Keratinocyte (primary cell): ENCODE data around the gene CREB3L1. TPM values are rescaled to one million over a fixed set of nuclear protein-coding genes. Genes with fewer than 3 reads are reported as not detected.

ENCODE experiments used
- DNase-seq: peaks from one replicate; pipeline ENCODE4 v3.0.0-alpha.2; 2011; ENCODE audit warnings: low read depth, missing footprints, low spot score
- FAIRE-seq: peaks from 2 replicates; lab custom pipeline; 2011; peaks lifted over from hg19 to GRCh38; lab: Jason Lieb, UNC
- H2AFZ ChIP-seq: 2 replicates; pipeline ENCODE4 v1.6.0; 2012; ENCODE audit warnings: low read length, control low read depth, inconsistent platforms; ENCODE audit not compliant: control insufficient read depth
- H3K27ac ChIP-seq: 2 replicates; pipeline ENCODE4 v1.5.1; 2011; ENCODE audit warnings: low read length; ENCODE audit not compliant: control insufficient read depth, insufficient read depth
- H3K27me3 ChIP-seq: 3 replicates; pipeline ENCODE4 v1.6.0; 2011; ENCODE audit warnings: low read length; ENCODE audit not compliant: control insufficient read depth, insufficient read depth; ENCODE audit errors: extremely low read depth
- H3K36me3 ChIP-seq, 2 experiments: 2 replicates in 1 of 2; 3 replicates in 1 of 2; pipeline ENCODE4 v1.5.1; 2011; ENCODE audit warnings: low read length in 2 of 2, mild to moderate bottlenecking in 1 of 2; ENCODE audit not compliant: control insufficient read depth in 2 of 2, insufficient read depth in 2 of 2; ENCODE audit errors: extremely low read depth in 1 of 2
- H3K4me1 ChIP-seq: 3 replicates; pipeline ENCODE4 v1.5.1; 2011; ENCODE audit warnings: low read length; ENCODE audit not compliant: control insufficient read depth, insufficient read depth; ENCODE audit errors: extremely low read depth
- H3K4me2 ChIP-seq: 3 replicates; pipeline ENCODE4 v1.6.0; 2011; ENCODE audit warnings: low read depth, low read length; ENCODE audit not compliant: control insufficient read depth, insufficient read depth; ENCODE audit errors: extremely low read depth
- H3K4me3 ChIP-seq, 3 experiments: fragments of 200-600 bp in 1 of 3; sonication (generic) in 1 of 3; 2 replicates in 2 of 3; 3 replicates in 1 of 3; pipeline ENCODE4 v1.5.1; 2011 to 2016; ENCODE audit warnings: low read length in 3 of 3, mild to moderate bottlenecking in 3 of 3, control low read depth in 2 of 3, inconsistent platforms in 1 of 3, low read depth in 1 of 3, mixed read lengths in 1 of 3, mixed run types in 1 of 3, moderate library complexity in 1 of 3; ENCODE audit not compliant: control insufficient read depth in 2 of 3, insufficient read depth in 2 of 3; ENCODE audit errors: extremely low read depth in 1 of 3
- H3K79me2 ChIP-seq: 2 replicates; pipeline ENCODE4 v1.6.0; 2012; ENCODE audit warnings: low read length; ENCODE audit not compliant: control insufficient read depth, insufficient read depth
- H3K9ac ChIP-seq: 3 replicates; pipeline ENCODE4 v1.6.0; 2011; ENCODE audit warnings: low read length; ENCODE audit not compliant: control insufficient read depth, insufficient read depth; ENCODE audit errors: extremely low read depth
- H3K9me1 ChIP-seq: 3 replicates; pipeline ENCODE4 v1.6.0; 2011; ENCODE audit warnings: low read length; ENCODE audit not compliant: control insufficient read depth, insufficient read depth; ENCODE audit errors: extremely low read depth
- H3K9me3 ChIP-seq: 2 replicates; pipeline ENCODE4 v1.5.1; 2012; ENCODE audit warnings: low read depth, low read length; ENCODE audit not compliant: control insufficient read depth
- H4K20me1 ChIP-seq: 3 replicates; pipeline ENCODE4 v1.6.0; 2011; ENCODE audit warnings: low read length; ENCODE audit not compliant: control insufficient read depth, insufficient read depth; ENCODE audit errors: extremely low read depth
- EZH2 ChIP-seq: IDR thresholded peaks from one replicate; pipeline ENCODE4 v1.6.1; 2012; ENCODE audit warnings: inconsistent platforms, mild to moderate bottlenecking, low read length, moderate library complexity
- dilution Hi-C: fragments of 300-500 bp; cut with MboI; formaldehyde crosslinking; loops from one replicate; pipeline ENCODE4 v1.7.0; 2020; ENCODE audit warnings: low sequenced_read_pairs; ENCODE audit not compliant: extremely low pct_ligation_motif_present
- polyA plus RNA-seq, 5 experiments: library from polyadenylated mRNA; depleted of rRNA in 3 of 5; stranded (reverse) in 3 of 5; stranded (forward) in 1 of 5; unstranded in 1 of 5; fragments of >200 nt; gene quantifications; 1 replicate in 1 of 5; 2 replicates in 3 of 5; 3 replicates in 1 of 5; pipeline versions ENCODE4 v1.2.1 to v1.2.3, GENCODE V29; 2011 to 2012; ENCODE audit warnings: missing spikeins in 2 of 5, low read depth in 1 of 5, low replicate concordance in 1 of 5
- TF ChIP-seq, protein P1 (sequence below), 3 experiments: IDR thresholded peaks in 1 of 3; conservative IDR thresholded peaks in 1 of 3; optimal IDR thresholded peaks in 1 of 3; 2 replicates in 2 of 3; 3 replicates in 1 of 3; pipeline versions ENCODE3 to v1.5.1; 2011; ENCODE audit warnings: low read length in 3 of 3, mild to moderate bottlenecking in 3 of 3, moderate library complexity in 2 of 3, control low read depth in 1 of 3, inconsistent platforms in 1 of 3; ENCODE audit not compliant: insufficient read depth in 2 of 3; ENCODE audit errors: extremely low read depth in 1 of 3

Gene CREB3L1
- polyA plus RNA-seq, 1 donor (not counting 4 experiments of a cell fraction or from before 2014, with no cell fraction given) = not detected

GRCh38 chr11:46326813-46327416, 49.5 kb downstream of the CREB3L1 start:
- H3K9me1 ChIP-seq = no peaks in the 10 kb centered on the region
- H3K4me1 ChIP-seq = no peaks in the 10 kb centered on the region
- H3K79me2 ChIP-seq = no peaks in the 10 kb centered on the region
- DNase-seq (no peak), FAIRE-seq (no peak)
- no peaks in the 10 kb centered on the region for H3K9me3 ChIP-seq
- H3K36me3 ChIP-seq = no peaks in the 10 kb centered on the region
- no peak overlapping the region for H3K9ac ChIP-seq
- H3K4me2 ChIP-seq = no peak overlapping the region
- H2AFZ ChIP-seq = no peak overlapping the region
- peaks cover 32% of the 10 kb centered on the region for H3K27me3 ChIP-seq
- TF ChIP-seq, protein P1, sequence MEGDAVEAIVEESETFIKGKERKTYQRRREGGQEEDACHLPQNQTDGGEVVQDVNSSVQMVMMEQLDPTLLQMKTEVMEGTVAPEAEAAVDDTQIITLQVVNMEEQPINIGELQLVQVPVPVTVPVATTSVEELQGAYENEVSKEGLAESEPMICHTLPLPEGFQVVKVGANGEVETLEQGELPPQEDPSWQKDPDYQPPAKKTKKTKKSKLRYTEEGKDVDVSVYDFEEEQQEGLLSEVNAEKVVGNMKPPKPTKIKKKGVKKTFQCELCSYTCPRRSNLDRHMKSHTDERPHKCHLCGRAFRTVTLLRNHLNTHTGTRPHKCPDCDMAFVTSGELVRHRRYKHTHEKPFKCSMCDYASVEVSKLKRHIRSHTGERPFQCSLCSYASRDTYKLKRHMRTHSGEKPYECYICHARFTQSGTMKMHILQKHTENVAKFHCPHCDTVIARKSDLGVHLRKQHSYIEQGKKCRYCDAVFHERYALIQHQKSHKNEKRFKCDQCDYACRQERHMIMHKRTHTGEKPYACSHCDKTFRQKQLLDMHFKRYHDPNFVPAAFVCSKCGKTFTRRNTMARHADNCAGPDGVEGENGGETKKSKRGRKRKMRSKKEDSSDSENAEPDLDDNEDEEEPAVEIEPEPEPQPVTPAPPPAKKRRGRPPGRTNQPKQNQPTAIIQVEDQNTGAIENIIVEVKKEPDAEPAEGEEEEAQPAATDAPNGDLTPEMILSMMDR (optimal IDR thresholded peaks at IDR 0.05 in 1 of 3, IDR thresholded peaks at IDR 0.05 in 1 of 3, conservative IDR thresholded peaks at IDR 0.05 in 1 of 3; ENCODE audit: extremely low read depth in 1 of 3, insufficient read depth in 2 of 3, low read length in 3 of 3) = no peak
- no peak overlapping the region for H3K27ac ChIP-seq
- dilution Hi-C loops = no loop called here
- H4K20me1 ChIP-seq = no peaks in the 10 kb centered on the region
- no peak overlapping the region for H3K4me3 ChIP-seq

- Histone ChIP-seq H3K4me3 (no peak overlapping the region), H3K27me3 (peaks cover 41% of the 10 kb centered on the region), H4K20me1 (no peaks in the 10 kb centered on the region), H3K4me1 (no peaks in the 10 kb centered on the region), H3K79me2 (no peaks in the 10 kb centered on the region), H3K27ac (no peak overlapping the region), H3K9me3 (no peaks in the 10 kb centered on the region), H3K9me1 (no peaks in the 10 kb centered on the region), H3K36me3 (no peaks in the 10 kb centered on the region), H3K4me2 (no peak overlapping the region), H2AFZ (no peak overlapping the region), H3K9ac (no peak overlapping the region)
- no peak for DNase-seq
- TF ChIP-seq, protein P1 (optimal IDR thresholded peaks at IDR 0.05 in 1 of 3, IDR thresholded peaks at IDR 0.05 in 1 of 3, conservative IDR thresholded peaks at IDR 0.05 in 1 of 3; ENCODE audit: extremely low read depth in 1 of 3, insufficient read depth in 2 of 3, low read length in 3 of 3) = no peak
- no peak for TF ChIP-seq EZH2
- FAIRE-seq = no peak
- dilution Hi-C loops = no loop called here
Measured at GRCh38 chr11:46327829-46328228, 50.4 kb downstream of the CREB3L1 start.
